DND-41 (cell line): ENCODE data around the gene TMEM132D.
"Not testable (repeated sequence)": the region's sequence is repeated elsewhere in the genome, so short reads cannot be mapped to it uniquely, and the experiment has no call there.

Experiments
- ATAC-seq: fragments of 200-7000 bp; cut with Tn5 transposase; 3 replicates; pipeline ENCODE4 v1.9.1; 2021; ENCODE audit warnings: low read depth; ENCODE audit not compliant: insufficient read depth
- DNase-seq: peaks from one replicate; pipeline ENCODE4 v3.0.0-alpha.2; 2020
- H2AFZ ChIP-seq: 2 replicates; pipeline ENCODE4 v1.6.0; 2012; ENCODE audit warnings: low read depth, low read length
- H3K27ac ChIP-seq: 2 replicates; pipeline ENCODE4 v1.5.1; 2012; ENCODE audit warnings: low read length, inconsistent platforms
- H3K27me3 ChIP-seq: fragments of 200-600 bp; sonication (generic); 2 replicates; pipeline ENCODE4 v1.6.0; 2012; ENCODE audit warnings: low read length, mild to moderate bottlenecking, inconsistent platforms; ENCODE audit not compliant: insufficient read depth, poor library complexity
- H3K36me3 ChIP-seq: 2 replicates; pipeline ENCODE4 v1.5.1; 2012; ENCODE audit warnings: low read length, inconsistent platforms; ENCODE audit not compliant: insufficient read depth
- H3K4me1 ChIP-seq: 2 replicates; pipeline ENCODE4 v1.5.1; 2012; ENCODE audit warnings: mild to moderate bottlenecking, low read length; ENCODE audit not compliant: insufficient read depth
- H3K4me2 ChIP-seq: 2 replicates; pipeline ENCODE4 v1.6.0; 2012; ENCODE audit warnings: mild to moderate bottlenecking, moderate library complexity, low read length, inconsistent platforms; ENCODE audit not compliant: insufficient read depth
- H3K4me3 ChIP-seq, 2 experiments: fragments of 200-600 bp in 1 of 2; shearing (Covaris generic) in 1 of 2; 2 replicates each; pipeline ENCODE4 v1.5.1; 2012 to 2016; ENCODE audit warnings: inconsistent platforms in 2 of 2, low read length in 2 of 2, mild to moderate bottlenecking in 2 of 2, low read depth in 1 of 2, moderate library complexity in 1 of 2
- H3K79me2 ChIP-seq: 2 replicates; pipeline ENCODE4 v1.6.0; 2012; ENCODE audit warnings: low read length, inconsistent platforms; ENCODE audit not compliant: insufficient read depth
- H3K9ac ChIP-seq: 2 replicates; pipeline ENCODE4 v1.6.0; 2012; ENCODE audit warnings: low read depth, mild to moderate bottlenecking, inconsistent platforms, low read length, moderate library complexity
- H3K9me3 ChIP-seq: 2 replicates; pipeline ENCODE4 v1.5.1; 2012; ENCODE audit warnings: low read length, moderate library complexity, mild to moderate bottlenecking, inconsistent platforms; ENCODE audit not compliant: insufficient read depth, severe bottlenecking
- H4K20me1 ChIP-seq: 2 replicates; pipeline ENCODE4 v1.6.0; 2012; ENCODE audit warnings: low read length; ENCODE audit not compliant: insufficient read depth
- CTCF ChIP-seq: IDR thresholded peaks from 2 replicates; pipeline ENCODE4 v1.5.1; 2012; ENCODE audit warnings: borderline replicate concordance, low read length, moderate library complexity, mild to moderate bottlenecking; ENCODE audit not compliant: poor library complexity, severe bottlenecking; ENCODE audit errors: extremely low read depth
- EZH2 ChIP-seq: IDR thresholded peaks from 3 replicates; pipeline ENCODE4 v1.6.1; 2012; ENCODE audit warnings: borderline replicate concordance, low read depth, mild to moderate bottlenecking, moderate library complexity, low read length, inconsistent platforms; ENCODE audit not compliant: severe bottlenecking

TMEM132D gene

GRCh38 chr12:129063600-129063999 is 840.2 kb downstream of the TMEM132D start:
- H3K4me3 ChIP-seq: no peak overlapping the region
- TF ChIP-seq EZH2 (no peak), CTCF (no peak)

GRCh38 chr12:129053232-129053631 is 850.6 kb downstream of the TMEM132D start:
- Histone ChIP-seq H3K9ac (no peak overlapping the region), H3K79me2 (no peaks in the 10 kb centered on the region), H3K27ac (no peak overlapping the region), H3K36me3 (no peaks in the 10 kb centered on the region), H3K9me3 (no peaks in the 10 kb centered on the region), H4K20me1 (no peaks in the 10 kb centered on the region), H3K4me1 (no peaks in the 10 kb centered on the region), H3K27me3 (no peaks in the 10 kb centered on the region), H2AFZ (no peak overlapping the region), H3K4me3 (no peak overlapping the region), H3K4me2 (no peak overlapping the region)
- TF ChIP-seq CTCF (no peak), EZH2 (no peak)
- ATAC-seq: no peak
- DNase-seq: no peak

More at GRCh38 chr12:129063600-129063999, 840.2 kb downstream of the TMEM132D start:
- no peak overlapping the region for H3K9ac ChIP-seq
- DNase-seq (no peak), ATAC-seq (no peak)
- H3K36me3 ChIP-seq: no peaks in the 10 kb centered on the region
- no peak overlapping the region for H3K4me2 ChIP-seq
- no peak overlapping the region for H3K27ac ChIP-seq
- H3K4me1 ChIP-seq: no peaks in the 10 kb centered on the region
- H4K20me1 ChIP-seq: no peaks in the 10 kb centered on the region
- peaks cover 5% of the 10 kb centered on the region for H3K9me3 ChIP-seq
- H3K79me2 ChIP-seq: no peaks in the 10 kb centered on the region
- H2AFZ ChIP-seq: no peak overlapping the region
- H3K27me3 ChIP-seq: no peaks in the 10 kb centered on the region

GRCh38 chr12:129052373-129052772 is 851.5 kb downstream of the TMEM132D start:
- no peak overlapping the region for H3K27ac ChIP-seq
- H4K20me1 ChIP-seq: no peaks in the 10 kb centered on the region
- H3K79me2 ChIP-seq: no peaks in the 10 kb centered on the region
- DNase-seq: no peak
- no peak overlapping the region for H3K9ac ChIP-seq
- H3K4me3 ChIP-seq: no peak overlapping the region
- H3K36me3 ChIP-seq: no peaks in the 10 kb centered on the region
- no peak for ATAC-seq
- no peak overlapping the region for H3K4me2 ChIP-seq
- H3K4me1 ChIP-seq: no peaks in the 10 kb centered on the region
- H2AFZ ChIP-seq: no peak overlapping the region
- no peaks in the 10 kb centered on the region for H3K27me3 ChIP-seq
- no peaks in the 10 kb centered on the region for H3K9me3 ChIP-seq
- no peak for TF ChIP-seq CTCF
- no peak for TF ChIP-seq EZH2

- Histone ChIP-seq H3K9ac (no peak overlapping the region), H4K20me1 (no peaks in the 10 kb centered on the region), H3K9me3 (no peaks in the 10 kb centered on the region), H3K27me3 (no peaks in the 10 kb centered on the region), H3K4me1 (peaks cover 6% of the 10 kb centered on the region; the same call in 1 of the 2 replicates), H3K4me2 (no peak overlapping the region), H3K4me3 (no peak overlapping the region), H3K36me3 (no peaks in the 10 kb centered on the region), H2AFZ (no peak overlapping the region), H3K79me2 (no peaks in the 10 kb centered on the region), H3K27ac (no peak overlapping the region)
- peak; percentile 49 for DNase-seq
- ATAC-seq: peak; percentile 87
- TF ChIP-seq CTCF (no peak), EZH2 (no peak)
Measured at GRCh38 chr12:129049917-129050316, 853.9 kb downstream of the TMEM132D start.

- not testable (repeated sequence) for H3K4me1 ChIP-seq, H3K9ac ChIP-seq, H3K4me3 ChIP-seq, H3K27me3 ChIP-seq, H3K36me3 ChIP-seq, DNase-seq, H3K79me2 ChIP-seq, H2AFZ ChIP-seq, ATAC-seq, H4K20me1 ChIP-seq, H3K27ac ChIP-seq, H3K4me2 ChIP-seq, H3K9me3 ChIP-seq
Measured at GRCh38 chr12:129043334-129043733, 860.5 kb downstream of the TMEM132D start.
